NCI-H2196 (cell line): Measurements from ENCODE around the gene PIK3R5.

Source experiments
- DNase-seq: peaks from one replicate; lab custom pipeline; 2025; ENCODE audit not compliant: unreplicated experiment; lab: John Stamatoyannopoulos, UW

Gene PIK3R5

GRCh38 chr17:8925808-8926207 lies 39.7 kb downstream of the PIK3R5 start:
- no peak for DNase-seq

GRCh38 chr17:8925141-8925540 lies 40.4 kb downstream of the PIK3R5 start:
- DNase-seq: no peak

GRCh38 chr17:8924595-8924994 lies 40.9 kb downstream of the PIK3R5 start:
- DNase-seq: no peak

DNA sequence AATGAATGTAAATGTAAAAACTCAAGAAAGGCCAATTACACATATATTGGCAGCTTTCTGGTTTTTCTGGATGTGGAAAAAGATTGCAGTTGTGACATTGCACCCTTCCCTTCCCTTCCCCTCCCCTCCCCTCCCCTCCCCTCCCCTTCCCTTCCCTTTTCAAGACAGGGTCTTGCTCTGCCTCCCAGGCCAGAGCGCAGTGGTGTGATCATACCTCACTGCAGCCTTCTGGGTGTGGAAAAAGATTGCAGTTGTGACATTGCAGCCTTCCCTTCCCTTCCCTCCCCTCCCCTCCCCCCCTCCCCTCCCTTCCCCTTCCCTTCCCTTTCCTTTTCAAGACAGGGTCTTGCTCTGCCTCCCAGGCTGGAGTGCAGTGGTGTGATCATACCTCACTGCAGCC lies 41.7 kb downstream of the PIK3R5 start:
- DNase-seq: no peak

GRCh38 chr17:8922928-8923327 lies 42.6 kb downstream of the PIK3R5 start:
- DNase-seq: no peak

DNA sequence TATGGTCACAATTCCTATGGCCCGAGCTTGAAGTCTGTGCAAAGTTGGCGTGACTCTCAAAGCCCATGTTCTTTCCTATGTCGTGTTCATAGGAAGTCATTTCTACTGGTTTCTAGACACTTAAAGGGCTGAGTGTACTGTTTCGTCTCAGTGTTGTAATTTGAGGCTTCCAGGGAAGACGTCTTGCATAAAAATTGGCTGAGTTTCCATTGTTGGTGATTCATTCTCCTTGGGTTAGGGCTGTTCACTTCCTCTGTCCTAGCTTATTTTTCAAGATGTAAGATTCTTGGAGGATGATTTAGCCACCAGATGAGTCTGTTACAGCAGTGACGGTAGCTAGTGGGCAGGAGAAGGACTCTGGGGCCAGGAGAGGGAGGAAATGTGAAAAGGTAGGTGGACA lies 43.1 kb downstream of the PIK3R5 start:
- no peak for DNase-seq

GRCh38 chr17:8921147-8921546 lies 44.4 kb downstream of the PIK3R5 start:
- DNase-seq: no peak

DNA sequence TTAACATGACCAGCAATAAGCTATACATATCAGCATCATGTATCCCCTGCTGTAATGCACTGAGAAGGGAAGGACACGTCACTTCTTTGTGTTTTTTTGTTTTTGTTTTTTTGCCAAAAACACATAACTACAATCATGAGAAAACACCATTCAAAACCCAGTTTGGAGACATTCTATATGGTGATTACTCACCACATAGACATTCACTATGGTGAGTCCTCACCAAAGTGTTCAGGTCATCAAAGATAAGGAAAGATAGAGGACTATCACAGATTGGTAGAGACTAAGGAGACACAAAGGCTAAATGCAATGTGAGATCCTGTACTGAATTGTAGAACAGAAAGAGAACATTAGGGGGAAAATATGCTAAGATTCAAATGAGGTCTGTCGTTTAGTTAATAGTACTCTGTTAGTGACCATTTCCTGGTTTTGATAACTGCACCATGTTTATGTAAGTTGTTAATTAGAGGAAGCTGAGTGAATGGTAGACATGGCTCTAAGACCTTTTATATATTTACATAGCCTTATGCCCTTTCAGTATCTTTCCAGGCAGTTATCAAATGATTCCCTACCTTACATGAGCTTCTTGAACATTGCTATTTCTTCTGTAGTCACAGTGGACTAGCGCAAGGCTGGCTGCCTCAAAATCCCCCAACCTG lies 46.6 kb downstream of the PIK3R5 start:
- no peak for DNase-seq

GRCh38 chr17:8916466-8916865 lies 49.0 kb downstream of the PIK3R5 start:
- DNase-seq: no peak

DNA sequence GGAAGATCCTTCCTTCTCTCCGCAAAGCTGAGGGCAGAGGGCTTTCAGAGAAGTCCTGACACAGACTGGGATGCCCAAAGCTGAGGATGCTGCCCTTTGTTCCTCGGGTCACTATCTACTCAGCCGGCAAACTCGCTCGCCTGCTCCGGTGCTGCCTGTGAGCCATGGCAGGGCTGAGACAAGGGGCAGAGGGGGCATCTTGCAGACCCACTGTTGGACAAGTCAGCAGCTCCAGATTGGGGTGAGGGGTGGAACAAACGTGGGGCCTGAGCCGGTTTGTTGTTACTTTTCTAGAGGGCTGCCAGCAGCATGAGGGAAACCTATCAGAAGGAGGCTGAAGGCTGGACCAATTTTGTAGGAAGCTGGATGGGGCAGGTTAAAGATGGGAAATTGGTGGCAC lies 51.0 kb downstream of the PIK3R5 start:
- DNase-seq: no peak

GRCh38 chr17:8913879-8914278 lies 51.6 kb downstream of the PIK3R5 start:
- DNase-seq: no peak

DNA sequence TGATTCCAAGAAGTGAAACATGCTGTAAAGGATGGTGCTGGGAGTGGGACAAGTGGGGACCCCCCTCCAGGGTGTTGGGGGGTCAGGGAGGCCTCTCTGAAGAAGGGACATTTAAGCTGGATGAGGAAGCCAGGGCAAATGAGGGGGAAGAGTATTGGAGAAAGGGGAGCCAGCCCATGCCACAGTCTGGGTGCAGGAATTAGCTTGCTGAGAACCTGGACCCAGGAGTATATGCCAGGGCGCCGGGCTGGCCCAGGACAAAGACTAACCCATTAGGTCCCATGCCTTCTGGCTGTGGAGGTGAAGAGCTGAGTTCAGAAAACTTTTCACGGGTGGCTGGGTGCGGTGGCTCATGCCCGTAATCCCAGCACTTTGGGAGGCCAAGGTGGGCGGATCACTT lies 52.4 kb downstream of the PIK3R5 start:
- no peak for DNase-seq

- DNase-seq: no peak
Observed at GRCh38 chr17:8912084-8912981, 53.2 kb downstream of the PIK3R5 start.

DNA sequence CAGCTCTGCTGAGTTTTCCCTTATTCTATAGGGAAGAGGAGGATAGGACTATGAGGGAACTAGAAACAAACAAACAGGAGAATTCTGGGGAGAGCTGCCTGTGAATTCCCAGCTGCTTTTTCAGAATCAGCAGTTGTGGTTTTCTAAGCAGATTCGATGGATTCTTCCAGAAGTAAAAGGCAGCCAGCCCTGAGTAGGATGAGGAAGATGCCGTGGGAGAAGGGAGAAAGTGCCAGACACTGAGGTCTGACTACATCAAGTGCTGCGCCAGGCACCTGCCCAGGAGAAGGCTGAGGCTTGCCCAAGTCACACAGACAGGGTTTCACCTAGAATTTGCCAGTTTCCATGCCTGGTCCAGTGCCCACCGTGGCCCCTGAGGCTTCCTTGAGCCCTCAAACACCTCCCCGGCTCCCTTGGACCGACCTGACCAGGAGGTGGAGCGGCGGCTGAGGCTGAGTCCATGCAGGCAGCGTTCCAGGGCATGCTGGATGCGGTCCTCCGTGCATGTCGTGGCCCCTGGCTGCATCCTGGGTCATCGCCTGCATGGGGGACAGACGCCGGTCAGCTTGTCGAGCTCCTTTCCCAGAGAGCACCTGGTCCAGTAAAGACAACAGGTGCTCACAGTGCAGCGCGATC lies 54.4 kb downstream of the PIK3R5 start:
- DNase-seq: no peak

DNA sequence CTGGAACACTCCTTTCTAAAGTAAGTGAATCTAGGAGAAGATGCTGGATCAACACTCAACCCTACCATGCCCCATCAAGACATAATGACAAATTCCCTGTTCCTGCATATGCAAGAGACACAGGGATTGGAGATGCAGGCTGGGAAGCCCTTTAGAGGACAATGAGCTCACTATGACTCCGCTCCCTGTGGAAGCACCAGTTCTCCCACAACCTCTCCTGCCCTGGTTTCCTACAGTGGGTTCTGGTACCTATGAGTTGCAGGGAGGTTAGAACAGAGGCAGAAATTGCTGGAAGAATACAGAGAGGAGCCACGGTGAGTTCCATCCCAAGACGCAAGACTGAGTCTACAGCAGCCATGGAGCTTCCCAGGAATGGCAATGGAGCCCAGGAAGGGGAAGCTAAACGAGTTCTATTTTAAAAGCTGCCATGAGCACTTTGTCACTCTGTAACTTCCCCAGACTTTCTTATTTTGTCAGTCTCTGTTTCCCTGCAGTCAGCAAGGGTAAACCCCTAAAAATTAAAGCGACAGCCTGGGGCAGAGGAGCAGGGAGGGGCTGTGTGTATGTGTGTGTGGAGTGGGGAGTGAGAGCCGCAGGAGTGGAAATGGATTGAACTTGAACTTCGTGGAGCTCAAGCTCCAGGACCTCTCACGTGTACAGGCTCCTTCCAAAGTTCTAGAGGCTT lies 55.8 kb downstream of the PIK3R5 start:
- DNase-seq: no peak

DNA sequence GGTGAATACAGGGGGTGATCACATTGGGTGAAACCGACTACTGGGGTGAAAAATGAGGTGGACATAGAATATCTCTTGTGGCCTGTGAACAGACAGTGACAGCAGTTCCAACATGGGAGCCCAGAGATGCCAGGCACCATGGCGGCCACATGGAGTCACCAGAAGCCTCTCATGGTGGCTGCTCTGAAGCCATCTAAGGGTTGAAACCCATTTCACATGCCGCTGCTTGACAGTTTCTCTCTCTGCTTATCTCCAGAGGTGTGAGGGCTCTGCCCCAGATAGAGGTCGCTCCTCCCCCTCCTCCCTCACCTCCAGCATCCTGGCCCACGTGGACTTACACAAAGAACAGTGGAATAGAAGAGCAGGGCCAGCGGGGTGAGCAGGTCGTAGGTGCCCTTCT lies 60.2 kb downstream of the PIK3R5 start:
- no peak for DNase-seq

GRCh38 chr17:8904686-8905085 lies 60.8 kb downstream of the PIK3R5 start:
- no peak for DNase-seq

DNA sequence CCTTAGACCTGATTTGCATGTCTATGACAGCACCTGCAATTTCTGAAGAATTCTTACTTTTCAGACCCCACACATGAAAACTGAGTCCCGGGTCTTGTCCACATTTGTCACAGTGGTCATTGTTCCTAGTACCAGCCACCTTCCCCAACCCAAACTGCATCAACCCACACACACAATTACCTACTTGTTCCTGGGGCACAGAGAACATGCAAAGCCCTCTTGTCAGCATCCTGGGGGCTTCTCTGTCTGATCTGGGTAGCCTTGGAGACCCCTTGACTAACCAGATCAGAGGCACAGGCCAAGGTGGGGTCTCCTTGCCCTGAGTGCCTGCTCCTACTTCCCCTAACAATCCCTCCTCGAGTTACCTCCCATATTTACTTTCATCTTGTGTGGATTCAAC lies 61.3 kb downstream of the PIK3R5 start:
- DNase-seq: no peak

- DNase-seq: no peak
Observed at GRCh38 chr17:8900626-8901585, 64.6 kb downstream of the PIK3R5 start.

GRCh38 chr17:8900207-8900606 lies 65.3 kb downstream of the PIK3R5 start:
- DNase-seq: no peak
